Trophoblast cell (in vitro differentiated cells and primary cell): ENCODE measurements around the gene PDZK1.

Experiments
- DNase-seq, 2 donors: peaks; one replicate each; pipeline ENCODE4 v3.0.0-alpha.2; 2016
- H2AFZ ChIP-seq: 2 replicates; pipeline ENCODE4 v1.6.1; 2013; ENCODE audit warnings: low read length, moderate library complexity, mild to moderate bottlenecking; ENCODE audit not compliant: insufficient read depth, poor library complexity
- H2AK5ac ChIP-seq: 2 replicates; pipeline ENCODE4 v1.6.1; 2013; ENCODE audit warnings: mild to moderate bottlenecking, low read length
- H2BK120ac ChIP-seq: 2 replicates; pipeline ENCODE4 v1.6.1; 2013; ENCODE audit warnings: low read length, mild to moderate bottlenecking, moderate library complexity; ENCODE audit not compliant: insufficient read depth, poor library complexity
- H2BK12ac ChIP-seq: 2 replicates; pipeline ENCODE4 v1.6.1; 2013; ENCODE audit warnings: mild to moderate bottlenecking, low read length, moderate library complexity
- H2BK5ac ChIP-seq: 2 replicates; pipeline ENCODE4 v1.6.1; 2013; ENCODE audit warnings: low read length, low read depth, moderate library complexity, mild to moderate bottlenecking; ENCODE audit not compliant: poor library complexity
- H3K14ac ChIP-seq: 2 replicates; pipeline ENCODE4 v1.6.1; 2013; ENCODE audit warnings: mild to moderate bottlenecking, low read length
- H3K18ac ChIP-seq: 2 replicates; pipeline ENCODE4 v1.6.1; 2013; ENCODE audit warnings: mild to moderate bottlenecking, low read length
- H3K23ac ChIP-seq: 2 replicates; pipeline ENCODE4 v1.6.1; 2013; ENCODE audit warnings: low read length
- H3K27ac ChIP-seq: 2 replicates; pipeline ENCODE4 v1.5.1; 2013; ENCODE audit warnings: low read depth, mild to moderate bottlenecking, inconsistent platforms, low read length, moderate library complexity
- H3K27me3 ChIP-seq: 2 replicates; pipeline ENCODE4 v1.6.1; 2013; ENCODE audit warnings: inconsistent platforms, mild to moderate bottlenecking, low read length, moderate library complexity; ENCODE audit not compliant: insufficient read depth
- H3K36me3 ChIP-seq, 2 experiments: 1 replicate in 1 of 2; 2 replicates in 1 of 2; pipeline ENCODE4 v1.6.1; 2013; ENCODE audit warnings: low read length in 2 of 2, mild to moderate bottlenecking in 2 of 2, moderate library complexity in 1 of 2; ENCODE audit not compliant: insufficient read depth in 2 of 2, control insufficient read depth in 1 of 2
- H3K4ac ChIP-seq: 2 replicates; pipeline ENCODE4 v1.6.1; 2013; ENCODE audit warnings: low read depth, mild to moderate bottlenecking, low read length, moderate library complexity
- H3K4me1 ChIP-seq, 2 experiments: 1 replicate in 1 of 2; 2 replicates in 1 of 2; pipeline ENCODE4 v1.6.1; 2013; ENCODE audit warnings: low read length in 2 of 2, mild to moderate bottlenecking in 2 of 2, moderate library complexity in 1 of 2; ENCODE audit not compliant: insufficient read depth in 2 of 2, control insufficient read depth in 1 of 2
- H3K4me2 ChIP-seq: 2 replicates; pipeline ENCODE4 v1.6.1; 2013; ENCODE audit warnings: inconsistent platforms, mild to moderate bottlenecking, low read length, moderate library complexity
- H3K4me3 ChIP-seq: 2 replicates; pipeline ENCODE4 v1.5.1; 2013; ENCODE audit warnings: mild to moderate bottlenecking, low read depth, low read length, inconsistent platforms
- H3K79me1 ChIP-seq: one replicate; pipeline ENCODE4 v1.6.1; 2013; ENCODE audit warnings: low read length
- H3K79me2 ChIP-seq: 2 replicates; pipeline ENCODE4 v1.6.1; 2013; ENCODE audit warnings: low read length, mild to moderate bottlenecking; ENCODE audit not compliant: control insufficient read depth, insufficient read depth, poor library complexity
- H3K9ac ChIP-seq: 2 replicates; pipeline ENCODE4 v1.6.1; 2013; ENCODE audit warnings: mild to moderate bottlenecking, low read length
- H3K9me3 ChIP-seq: 2 replicates; pipeline ENCODE4 v1.6.1; 2013; ENCODE audit warnings: low read depth, mild to moderate bottlenecking, control low read depth, inconsistent platforms, low read length; ENCODE audit not compliant: insufficient read depth
- H4K12ac ChIP-seq: 2 replicates; pipeline ENCODE4 v1.6.1; 2013; ENCODE audit warnings: low read depth, mild to moderate bottlenecking, low read length, moderate library complexity
- H4K8ac ChIP-seq: 2 replicates; pipeline ENCODE4 v1.6.1; 2013; ENCODE audit warnings: low read depth, mild to moderate bottlenecking, low read length, moderate library complexity
- H4K91ac ChIP-seq: one replicate; pipeline ENCODE4 v1.6.1; 2013; ENCODE audit warnings: low read depth, mild to moderate bottlenecking, low read length, moderate library complexity
- WGBS: extraction: QIAGEN DNeasy Blood & Tissue Kit; methylation state at CpG from one replicate; pipeline ENCODE4 v1.1.7; 2013; ENCODE audit warnings: missing lambda C conversion rate; ENCODE audit not compliant: insufficient read length, insufficient coverage; ENCODE audit errors: extremely low coverage; 5-methylcytosine and 5-hydroxymethylcytosine counted together

Gene PDZK1

GRCh38 chr1:145708063-145708462 lies 895 bp upstream of the PDZK1 start:
- no peaks in the 10 kb centered on the region for H3K36me3 ChIP-seq
- peak overlapping the region; percentile 74 for H3K18ac ChIP-seq
- peak; percentile 31 to 34 for DNase-seq
- H4K8ac ChIP-seq, result peak overlapping the region; percentile 78
- peak overlapping the region; percentile 96 for H2BK120ac ChIP-seq
- H3K14ac ChIP-seq, result peak overlapping the region; percentile 86
- H2BK12ac ChIP-seq, result peak overlapping the region; percentile 87
- H3K27ac ChIP-seq, result peak overlapping the region; percentile 95
- peak overlapping the region; percentile 95 for H2BK5ac ChIP-seq
- no peak overlapping the region for H3K23ac ChIP-seq
- H3K4me2 ChIP-seq, result no peak overlapping the region
- no peak overlapping the region for H4K12ac ChIP-seq
- no peaks in the 10 kb centered on the region for H3K27me3 ChIP-seq
- H3K4me1 ChIP-seq, result peaks cover 27 to 32% of the 10 kb centered on the region in 2 experiments
- no peak overlapping the region for H3K4ac ChIP-seq
- WGBS, result no CpG with 5 or more reads among the region's 7 CpGs
- peak overlapping the region; percentile 54 for H2AK5ac ChIP-seq
- peak overlapping the region; percentile 98 for H4K91ac ChIP-seq
- no peak overlapping the region for H3K4me3 ChIP-seq
- no peak overlapping the region for H3K9ac ChIP-seq
- peak overlapping the region; percentile 38 for H2AFZ ChIP-seq
- H3K79me1 ChIP-seq, result peaks cover 41% of the 10 kb centered on the region
- no peaks in the 10 kb centered on the region for H3K9me3 ChIP-seq
- H3K79me2 ChIP-seq, result peaks cover 9% of the 10 kb centered on the region

DNA sequence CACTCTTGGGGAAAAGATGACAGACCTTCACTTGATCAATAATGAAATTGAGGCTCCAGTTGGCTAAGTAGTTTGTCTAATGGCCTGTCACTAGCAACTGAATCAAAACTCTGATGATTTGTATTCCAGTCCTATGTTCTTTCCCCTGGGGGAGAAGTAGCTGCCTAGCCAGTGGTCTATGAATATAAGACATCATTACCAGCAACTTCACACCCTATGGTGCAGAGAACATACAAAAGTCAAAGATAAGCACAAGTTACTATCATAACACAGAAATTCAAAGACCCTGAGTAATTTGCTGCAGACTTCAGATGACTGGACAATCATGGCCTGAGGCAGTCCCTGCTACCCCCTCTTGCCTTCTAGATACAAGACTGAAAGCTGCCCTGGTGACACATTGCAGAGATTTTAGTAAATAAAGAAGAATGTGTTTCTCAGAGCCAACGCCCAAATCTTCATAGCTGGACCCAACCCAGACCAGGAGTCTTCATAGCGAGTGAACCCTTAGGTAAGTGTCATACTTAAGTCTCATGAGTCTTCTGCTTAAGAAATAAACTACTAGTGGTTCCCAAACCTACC lies 993 bp downstream of the PDZK1 start:
- Histone ChIP-seq H3K4me2 (peak overlapping the region; percentile 21), H2AFZ (no peak overlapping the region), H3K27ac (peak overlapping the region; percentile 95), H3K9ac (no peak overlapping the region), H4K12ac (no peak overlapping the region), H3K79me2 (peaks cover 9% of the 10 kb centered on the region), H2BK120ac (no peak overlapping the region), H3K4me1 (peaks cover 20 to 30% of the 10 kb centered on the region in 2 experiments), H3K23ac (no peak overlapping the region), H3K79me1 (peaks cover 36% of the 10 kb centered on the region), H3K4me3 (no peak overlapping the region), H3K4ac (no peak overlapping the region), H3K36me3 (no peaks in the 10 kb centered on the region), H3K14ac (no peak overlapping the region), H4K8ac (no peak overlapping the region), H3K27me3 (no peaks in the 10 kb centered on the region), H2AK5ac (no peak overlapping the region), H2BK5ac (peak overlapping the region; percentile 70), H3K18ac (no peak overlapping the region), H4K91ac (peak overlapping the region; percentile 85), H2BK12ac (no peak overlapping the region), H3K9me3 (no peaks in the 10 kb centered on the region)
- WGBS, result no CpG with 5 or more reads among the region's 2 CpGs
- peak; percentile 98 to 99 for DNase-seq

GRCh38 chr1:145705622-145706021 lies 1.5 kb downstream of the PDZK1 start:
- no peaks in the 10 kb centered on the region for H3K9me3 ChIP-seq
- H3K4ac ChIP-seq, result peak overlapping the region; percentile 27
- WGBS, result no CpG with 5 or more reads among the region's 7 CpGs
- H3K4me2 ChIP-seq, result peak overlapping the region; percentile 21
- H4K91ac ChIP-seq, result peak overlapping the region; percentile 85
- no peak for DNase-seq
- peak overlapping the region; percentile 95 for H3K27ac ChIP-seq
- peak overlapping the region; percentile 70 for H2BK5ac ChIP-seq
- no peak overlapping the region for H3K4me3 ChIP-seq
- peaks cover 9% of the 10 kb centered on the region for H3K79me2 ChIP-seq
- H3K23ac ChIP-seq, result no peak overlapping the region
- no peak overlapping the region for H3K9ac ChIP-seq
- peak overlapping the region; percentile 45 for H4K8ac ChIP-seq
- H2AFZ ChIP-seq, result no peak overlapping the region
- H2AK5ac ChIP-seq, result no peak overlapping the region
- H2BK12ac ChIP-seq, result peak overlapping the region; percentile 63
- peak overlapping the region; percentile 82 for H2BK120ac ChIP-seq
- no peaks in the 10 kb centered on the region for H3K36me3 ChIP-seq
- no peak overlapping the region for H3K18ac ChIP-seq
- H3K4me1 ChIP-seq, result peaks cover 20 to 30% of the 10 kb centered on the region in 2 experiments
- no peaks in the 10 kb centered on the region for H3K27me3 ChIP-seq
- no peak overlapping the region for H4K12ac ChIP-seq
- H3K14ac ChIP-seq, result no peak overlapping the region
- peaks cover 35% of the 10 kb centered on the region for H3K79me1 ChIP-seq

GRCh38 chr1:145702826-145703225 lies 4.3 kb downstream of the PDZK1 start:
- Histone ChIP-seq H3K4ac (peak overlapping the region; percentile 34), H3K18ac (no peak overlapping the region), H2BK120ac (no peak overlapping the region), H4K12ac (no peak overlapping the region), H2AFZ (no peak overlapping the region), H3K4me1 (peaks cover 15 to 24% of the 10 kb centered on the region in 2 experiments), H4K8ac (peak overlapping the region; percentile 7), H3K4me3 (no peak overlapping the region), H3K14ac (no peak overlapping the region), H3K9ac (no peak overlapping the region), H3K79me2 (peaks cover 9% of the 10 kb centered on the region), H3K9me3 (no peaks in the 10 kb centered on the region), H3K4me2 (no peak overlapping the region), H3K36me3 (no peaks in the 10 kb centered on the region), H2BK12ac (peak overlapping the region; percentile 42), H4K91ac (peak overlapping the region; percentile 74), H3K23ac (no peak overlapping the region), H2BK5ac (no peak overlapping the region), H3K27me3 (no peaks in the 10 kb centered on the region), H2AK5ac (no peak overlapping the region), H3K79me1 (peaks cover 30% of the 10 kb centered on the region), H3K27ac (no peak overlapping the region)
- DNase-seq, result no peak
- no CpG with 5 or more reads among the region's 7 CpGs for WGBS
